Stimulated activated CD8-positive, alpha-beta memory T cell treated with anti-CD3 and anti-CD28 coated beads, Interleukin-15, amount 100 ng/mL, for 1 hour (primary cell): ENCODE results near the gene JKAMP.
"Not testable (repeated sequence)": the region's sequence is repeated elsewhere in the genome, so short reads cannot be mapped to it uniquely, and the experiment has no call there.

Experiments used
- DNase-seq: peaks from one replicate; pipeline ENCODE4 v3.0.0-alpha.2; 2020; ENCODE audit warnings: low read depth

The JKAMP gene, protein sequence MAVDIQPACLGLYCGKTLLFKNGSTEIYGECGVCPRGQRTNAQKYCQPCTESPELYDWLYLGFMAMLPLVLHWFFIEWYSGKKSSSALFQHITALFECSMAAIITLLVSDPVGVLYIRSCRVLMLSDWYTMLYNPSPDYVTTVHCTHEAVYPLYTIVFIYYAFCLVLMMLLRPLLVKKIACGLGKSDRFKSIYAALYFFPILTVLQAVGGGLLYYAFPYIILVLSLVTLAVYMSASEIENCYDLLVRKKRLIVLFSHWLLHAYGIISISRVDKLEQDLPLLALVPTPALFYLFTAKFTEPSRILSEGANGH

DNA sequence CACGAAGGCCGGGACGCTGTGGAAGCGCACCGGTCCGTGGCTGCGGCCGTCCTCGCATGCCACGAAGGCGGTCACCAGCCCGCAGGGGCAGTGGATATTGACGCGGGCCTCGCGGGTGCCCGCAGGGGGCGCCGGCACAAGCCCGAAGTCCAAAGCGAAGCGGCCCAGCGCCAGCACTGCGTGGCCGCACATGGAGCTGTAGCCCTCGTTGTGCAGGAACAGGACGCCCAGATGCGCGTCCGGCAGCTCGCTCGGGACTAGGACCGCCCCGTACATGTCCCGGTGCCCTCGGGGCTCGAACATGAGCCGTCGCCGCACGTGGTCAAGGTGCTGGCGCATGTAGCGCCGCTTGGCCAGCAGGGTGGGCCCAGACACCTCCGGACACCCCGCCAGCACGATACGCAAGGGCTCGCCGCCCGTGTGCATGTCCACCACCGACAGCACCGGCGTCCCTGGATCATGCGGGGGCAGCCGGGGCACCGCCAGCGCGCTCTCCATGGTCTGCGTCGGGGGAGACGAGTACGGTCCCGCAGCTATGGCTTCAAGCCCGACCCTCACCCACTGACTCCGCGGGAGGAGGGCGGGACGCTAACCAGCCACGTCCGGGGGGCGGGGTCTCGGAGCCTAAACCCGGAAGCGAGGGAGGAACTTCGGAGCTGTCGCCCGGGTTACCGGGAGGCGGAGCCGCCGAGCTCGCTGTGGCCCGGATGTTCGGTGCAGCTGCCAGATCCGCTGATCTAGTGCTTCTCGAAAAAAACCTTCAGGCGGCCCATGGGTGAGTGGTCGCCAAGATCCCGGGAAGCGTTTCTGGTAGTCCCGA lies at the start of gene JKAMP, which contains the start of gene L3HYPDH:
Gene JKAMP (plus strand): TSS at position 699 of the 820 bp plus-strand sequence. CDS start 73 bp downstream, at position 772.
Gene L3HYPDH (minus strand): TSS at position 590 of the 820 bp plus-strand sequence. CDS start 92 bp downstream, at position 498.
- peak; percentile 94 for DNase-seq

DNA sequence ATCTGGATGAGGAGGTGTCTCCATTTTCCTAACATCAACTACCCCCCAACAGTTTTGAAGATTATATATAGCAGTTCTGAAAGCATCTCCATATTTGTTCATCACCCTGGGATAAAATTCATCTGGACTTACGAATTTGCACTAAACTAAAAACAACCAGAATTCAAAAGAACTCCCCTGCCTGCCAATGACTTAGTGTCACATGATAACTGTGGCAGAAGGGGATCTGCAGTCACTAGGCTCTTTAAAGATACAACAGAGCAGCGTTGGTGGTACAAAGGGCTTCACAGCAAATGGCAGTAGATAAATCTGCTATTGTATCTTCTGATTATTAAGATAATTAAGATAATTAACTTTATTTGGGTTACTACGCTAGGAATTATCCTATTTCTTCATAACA lies 49.2 kb upstream of the JKAMP start:
- DNase-seq = no peak

DNA sequence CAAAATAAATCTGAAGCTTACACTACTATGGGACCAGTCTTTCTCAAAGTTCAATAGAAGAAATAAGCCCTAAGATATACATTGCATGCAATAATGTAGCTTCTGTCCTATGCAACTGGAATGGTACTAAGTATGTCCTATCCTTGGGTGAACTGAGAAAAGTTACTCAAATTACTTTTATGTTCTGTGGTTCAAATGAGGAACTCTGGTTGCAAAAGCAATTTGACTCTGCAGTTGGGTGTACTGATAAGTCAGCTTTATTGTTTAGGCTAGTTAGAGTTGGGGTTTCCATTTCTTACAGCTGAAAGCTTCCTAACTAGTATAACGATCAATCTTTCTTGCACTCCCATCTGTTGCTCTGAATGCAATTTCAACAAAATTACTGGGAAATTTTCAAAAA lies 48.3 kb upstream of the JKAMP start:
- no peak for DNase-seq

DNA sequence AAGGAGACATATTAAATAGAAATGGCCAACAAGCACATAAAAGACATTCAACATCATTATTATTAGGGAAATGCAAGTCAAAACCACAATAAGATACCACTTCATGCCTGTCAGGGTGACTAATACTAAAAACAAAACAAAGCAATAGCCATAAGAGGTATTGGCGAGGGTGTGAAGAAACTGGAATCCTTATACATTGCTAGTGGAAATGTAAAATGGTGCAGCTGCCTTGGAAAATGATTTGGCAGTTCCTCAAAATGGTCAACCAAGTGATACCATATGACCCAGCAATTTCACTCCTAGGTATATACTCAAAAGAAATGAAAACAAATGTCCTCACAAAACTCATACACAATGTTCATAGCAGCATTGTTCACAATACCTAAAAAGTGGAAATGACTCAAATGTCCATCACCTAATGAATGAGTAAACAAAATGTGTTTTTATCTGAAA lies 46.1 kb upstream of the JKAMP start:
- no peak for DNase-seq

DNA sequence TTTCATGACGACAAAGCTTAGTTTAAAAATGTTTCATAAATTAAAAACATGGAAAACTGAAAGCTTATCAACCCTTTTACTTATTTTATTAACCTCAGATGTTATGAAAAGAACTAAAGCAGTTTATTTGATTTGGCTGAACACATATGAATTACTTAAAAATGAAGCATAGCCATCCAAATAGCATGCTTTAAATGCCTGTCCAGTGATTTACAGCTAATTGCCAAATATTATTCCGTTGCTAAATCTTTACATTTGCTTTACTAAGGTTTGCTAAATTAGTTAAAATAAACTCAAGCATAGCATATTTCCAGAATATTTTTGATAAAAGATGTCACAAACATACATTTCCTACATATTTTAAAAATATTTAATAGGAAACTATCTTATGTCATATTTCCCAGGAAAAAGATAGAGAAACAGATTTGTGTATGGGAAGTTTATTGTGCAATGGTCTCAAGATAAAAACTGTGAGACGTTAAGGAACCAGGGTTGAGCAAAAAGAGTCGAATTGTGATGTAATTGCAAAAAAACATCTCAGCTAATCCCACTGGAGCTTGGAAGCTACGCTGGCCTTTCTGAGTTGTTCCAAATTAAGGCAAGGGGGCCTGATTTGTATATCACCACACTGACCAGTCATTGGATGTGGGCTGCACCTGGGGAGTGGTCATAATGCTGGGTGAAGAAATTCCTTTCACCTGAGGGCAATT lies 44.9 kb upstream of the JKAMP start:
- no peak for DNase-seq

DNA sequence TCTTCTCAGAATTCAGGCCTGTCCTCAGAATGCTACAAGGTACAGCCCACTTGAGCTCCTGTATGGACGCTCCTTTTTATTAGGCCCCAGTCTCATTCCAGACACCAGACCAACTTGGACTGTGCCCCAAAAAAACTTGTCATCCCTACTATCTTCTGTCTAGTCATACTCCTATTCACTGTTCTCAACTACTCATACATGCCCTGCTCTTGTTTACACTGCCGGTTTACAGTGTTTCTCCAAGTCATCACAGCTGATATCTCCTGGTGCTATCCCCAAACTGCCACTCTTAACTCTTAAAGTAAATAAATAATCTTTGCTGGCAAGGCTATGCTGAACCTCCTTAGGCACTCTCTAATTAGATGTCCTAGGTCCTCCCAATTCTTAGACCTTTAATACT lies 35.6 kb upstream of the JKAMP start:
- not testable (repeated sequence) for DNase-seq

DNA sequence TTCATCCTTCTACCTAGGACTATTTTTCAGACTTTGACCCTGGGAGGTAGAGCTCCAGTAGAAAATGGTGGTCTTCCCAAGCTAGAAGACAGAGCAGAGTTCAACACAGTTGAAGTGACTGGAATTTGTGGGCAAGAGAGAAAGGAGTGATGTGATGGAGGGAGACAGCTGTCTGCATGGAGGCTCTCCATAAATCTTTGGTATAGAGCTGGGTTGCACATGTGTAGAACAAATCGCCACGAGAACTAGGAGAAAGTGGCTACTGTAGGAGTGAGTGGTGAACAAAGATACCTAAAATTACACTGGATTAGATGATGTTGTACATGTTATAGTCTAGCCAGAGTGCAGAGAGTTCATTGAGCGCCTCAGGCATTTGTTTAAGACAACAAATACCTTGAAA lies 33.6 kb upstream of the JKAMP start:
- DNase-seq = no peak

DNA sequence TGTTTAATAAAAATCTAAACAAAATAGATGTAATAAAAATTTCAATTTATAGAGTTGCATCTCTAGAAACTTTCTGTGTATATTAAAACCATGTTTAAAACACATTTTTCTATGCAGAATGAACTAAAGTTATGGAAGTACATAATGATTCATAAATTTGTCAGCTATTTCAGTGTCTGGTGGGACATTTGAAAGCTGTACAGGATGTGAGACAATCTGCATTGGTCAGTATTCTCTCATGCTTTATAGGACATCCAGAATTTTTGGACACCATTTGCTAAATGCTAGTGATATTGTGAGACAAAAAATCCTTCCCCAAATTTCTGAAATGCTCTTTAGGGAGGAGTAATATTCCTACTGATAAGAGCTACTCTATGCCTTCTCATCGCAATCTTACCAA lies 32.5 kb upstream of the JKAMP start:
- no peak for DNase-seq

DNA sequence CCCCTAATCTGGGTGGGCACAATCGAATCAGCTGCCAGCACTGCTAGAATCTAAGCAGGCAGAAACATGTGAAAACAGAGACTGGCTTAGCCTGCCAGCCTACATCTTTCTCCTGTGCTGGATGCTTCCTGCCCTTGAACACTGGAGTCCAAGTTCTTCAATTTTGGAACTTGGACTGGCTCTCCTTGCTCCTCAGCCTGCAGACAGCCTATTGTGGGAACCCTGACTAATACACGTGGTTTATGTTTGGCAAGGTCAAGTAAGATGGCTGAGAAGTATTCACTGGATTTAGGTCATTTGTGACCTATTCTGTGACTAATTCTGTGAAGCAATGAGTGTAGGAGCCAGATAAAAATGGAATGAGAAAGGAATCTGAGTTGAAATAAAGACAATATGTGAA lies 30.2 kb upstream of the JKAMP start:
- no peak for DNase-seq

DNA sequence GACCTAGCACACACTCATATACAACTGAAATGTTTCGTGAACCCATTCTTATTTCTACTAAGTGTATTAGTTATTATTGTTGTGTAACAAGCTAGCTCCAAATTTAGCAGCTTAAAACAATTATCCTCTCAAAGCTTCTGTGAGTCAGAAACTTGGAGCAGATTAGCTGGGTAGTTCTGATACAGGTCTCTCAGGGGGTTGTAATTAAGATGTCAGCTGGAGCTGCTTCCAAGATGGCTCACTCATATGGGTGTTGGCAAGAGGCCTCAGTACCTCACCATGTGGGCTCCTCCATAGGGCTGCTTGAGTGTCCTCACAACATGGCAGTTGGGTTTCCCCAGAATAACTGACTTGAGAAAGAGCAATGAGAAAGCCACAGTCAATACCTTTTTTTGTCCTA lies 28.9 kb upstream of the JKAMP start:
- no peak for DNase-seq

DNA sequence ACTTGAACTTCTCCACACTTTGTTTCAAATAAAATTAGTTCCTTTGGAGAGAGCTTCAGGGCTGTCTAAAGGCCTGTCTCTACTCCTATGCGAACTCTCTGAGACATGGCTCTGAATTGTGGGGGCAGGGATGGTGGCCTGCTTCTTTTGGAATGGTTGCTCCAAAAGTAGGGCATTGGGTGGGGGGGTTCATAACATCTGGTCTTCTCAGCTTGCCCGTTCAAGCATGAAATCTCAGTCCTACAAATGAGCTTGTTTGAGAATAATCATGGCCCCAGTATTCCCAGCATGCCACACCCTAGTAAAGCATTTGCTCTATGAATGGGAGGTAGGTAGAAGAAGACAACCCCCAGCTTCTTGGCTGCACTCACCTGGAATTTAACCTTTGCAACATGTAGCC lies 25.8 kb upstream of the JKAMP start:
- DNase-seq = no peak

DNA sequence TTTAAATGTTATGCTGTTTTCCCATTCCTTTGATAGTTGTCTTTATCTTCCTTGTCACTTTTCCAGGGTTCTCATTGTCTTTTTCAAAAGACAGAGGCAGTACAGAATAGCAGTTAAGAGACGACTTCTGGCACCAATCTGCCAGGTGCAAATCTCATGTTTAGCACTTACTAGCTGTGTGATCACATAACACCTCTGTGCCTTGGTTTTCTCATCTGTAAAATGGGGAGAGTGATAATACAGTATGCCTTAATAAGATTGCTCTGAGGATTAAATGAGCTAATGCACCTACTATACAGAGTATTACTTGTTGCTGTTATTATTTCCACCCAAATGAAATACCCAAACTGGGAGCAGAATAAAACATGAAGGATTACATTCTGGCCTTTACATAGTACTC lies 23.9 kb upstream of the JKAMP start:
- no peak for DNase-seq

DNA sequence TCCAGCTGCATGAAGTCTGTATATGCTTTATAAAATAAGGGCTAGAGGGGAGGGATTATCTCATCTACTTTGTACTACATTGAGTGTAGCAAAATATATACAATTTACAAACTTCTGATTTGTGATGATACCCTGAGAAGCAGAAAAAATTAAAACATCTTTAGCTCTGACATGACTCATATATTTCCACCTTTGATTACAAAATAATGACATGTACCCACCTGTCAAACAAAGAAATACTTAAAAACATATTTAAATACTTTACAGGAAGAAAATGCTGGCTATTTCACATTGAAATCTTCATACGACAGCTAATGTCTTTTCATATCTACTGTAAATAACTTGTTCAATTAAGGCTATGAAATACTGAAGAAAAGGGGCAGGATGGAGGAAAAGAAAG lies 22.4 kb upstream of the JKAMP start:
- DNase-seq = no peak

DNA sequence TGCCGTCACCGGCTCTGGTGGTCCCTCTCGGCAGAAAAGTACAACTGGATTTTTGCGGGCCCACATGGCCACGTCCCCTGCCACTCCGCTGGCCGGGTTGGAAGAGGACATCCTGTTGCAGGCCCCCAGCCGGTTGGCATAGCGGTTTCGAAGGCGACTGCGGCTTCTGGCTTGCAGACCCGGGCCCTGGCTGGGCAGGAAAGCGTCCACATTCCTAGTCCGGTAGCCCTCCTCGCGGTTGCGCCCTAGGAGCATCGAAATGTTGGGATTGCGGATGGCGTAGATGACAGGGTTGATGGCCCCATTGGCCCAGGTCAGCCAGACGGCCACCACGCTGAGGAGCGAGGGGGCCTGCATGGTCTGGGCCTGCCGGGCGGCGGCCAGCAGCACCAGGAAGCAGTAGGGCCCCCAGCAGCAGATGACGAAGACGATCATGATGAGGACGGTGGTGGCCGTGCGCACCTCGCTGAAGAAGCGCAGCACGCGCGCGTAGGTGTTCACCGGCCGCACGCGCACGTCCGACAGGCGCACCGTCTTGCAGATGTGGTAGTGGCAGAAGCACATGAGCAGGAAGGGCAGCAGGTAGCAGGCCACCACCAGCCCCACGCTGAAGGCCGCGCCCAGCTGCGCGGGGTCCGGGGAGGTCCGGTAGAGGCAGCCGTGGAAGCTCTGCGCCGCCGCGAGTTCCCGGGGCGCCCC lies 20.4 kb upstream of the JKAMP start:
- no peak for DNase-seq

DNA sequence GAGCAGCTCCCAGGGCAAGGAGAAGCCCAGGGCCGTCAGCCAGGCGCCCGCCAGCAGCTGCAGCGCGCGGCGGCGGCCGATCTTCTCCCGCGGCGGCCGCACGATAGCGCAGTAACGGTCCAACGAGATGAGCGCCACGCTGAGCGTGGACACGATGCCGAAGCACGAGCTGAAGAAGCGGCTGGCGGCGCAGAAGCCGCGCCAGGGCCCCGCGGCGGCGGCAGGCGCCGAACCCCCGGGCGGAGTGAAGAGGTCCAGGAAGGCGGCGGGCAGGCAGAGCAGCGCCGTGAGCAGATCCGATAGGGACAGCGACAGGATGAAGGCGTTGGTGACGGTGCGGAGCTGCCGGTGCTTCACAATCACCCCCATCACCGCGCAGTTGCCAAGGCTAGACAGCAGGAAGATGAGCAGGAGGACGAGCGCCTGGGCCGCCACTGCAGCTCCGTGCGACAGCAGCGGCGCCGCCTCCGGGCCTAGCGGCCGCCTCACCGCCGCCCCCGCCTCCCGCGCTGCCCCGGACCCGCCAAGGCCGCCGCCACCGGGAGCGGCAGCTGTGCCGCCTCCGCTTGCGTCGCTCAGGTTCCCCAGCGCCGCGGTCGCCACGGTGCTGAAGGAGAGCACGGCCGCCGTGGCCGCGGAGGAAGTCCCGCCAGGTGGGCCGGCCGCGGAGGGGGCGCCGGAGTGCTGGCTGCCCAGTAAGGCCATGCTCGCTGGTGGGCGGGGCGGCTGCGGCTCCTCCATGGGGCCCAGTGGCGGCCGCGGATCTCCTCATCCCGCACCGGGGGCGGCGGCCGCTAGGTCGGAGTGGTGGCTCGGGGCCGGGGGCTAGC lies 19.6 kb upstream of the JKAMP start:
- DNase-seq = no peak

DNA sequence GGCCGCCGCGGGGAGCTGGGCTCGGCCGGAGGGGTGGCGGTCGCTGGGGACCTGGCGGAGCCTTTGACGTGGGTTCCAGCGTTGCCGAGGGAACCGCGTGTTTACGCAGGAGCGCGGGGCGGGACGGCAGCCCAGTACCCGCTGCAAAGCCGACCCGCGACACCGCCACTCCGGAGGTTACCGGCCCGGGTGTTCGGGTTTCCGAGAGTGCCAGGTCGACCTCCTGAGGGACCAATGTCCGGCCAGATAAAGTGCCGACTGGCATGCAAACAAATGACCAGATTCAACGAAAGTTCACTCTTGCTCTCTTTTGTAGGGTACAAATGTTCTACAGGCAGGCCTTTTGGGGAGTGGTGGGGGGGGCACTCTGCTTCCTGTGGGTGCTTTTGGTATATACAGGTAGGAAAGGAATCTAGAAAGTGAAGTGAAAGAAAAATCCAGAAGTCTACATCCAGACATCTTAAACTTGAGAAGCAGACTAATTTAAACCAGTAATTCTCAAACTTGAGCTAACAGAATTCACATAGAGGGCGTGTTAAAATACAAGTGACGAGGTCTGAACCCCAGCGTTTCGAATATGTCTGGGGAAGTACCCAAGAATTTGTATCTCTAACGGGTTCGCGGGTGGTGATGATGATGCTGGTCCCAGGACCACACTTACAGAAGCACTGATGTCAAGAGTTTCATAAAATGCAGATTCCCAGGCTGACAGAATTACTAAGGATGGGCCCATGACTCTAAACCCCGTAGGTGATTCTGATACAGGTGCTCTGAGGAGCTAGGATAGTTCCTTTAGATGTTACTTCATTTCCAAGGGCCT lies 18.8 kb upstream of the JKAMP start, which contains the start of gene GPR135:
Gene GPR135 (minus strand): TSS at position 65 of the 820 bp plus-strand sequence. CDS start 154 bp downstream, outside the sequence.
- no peak for DNase-seq

DNA sequence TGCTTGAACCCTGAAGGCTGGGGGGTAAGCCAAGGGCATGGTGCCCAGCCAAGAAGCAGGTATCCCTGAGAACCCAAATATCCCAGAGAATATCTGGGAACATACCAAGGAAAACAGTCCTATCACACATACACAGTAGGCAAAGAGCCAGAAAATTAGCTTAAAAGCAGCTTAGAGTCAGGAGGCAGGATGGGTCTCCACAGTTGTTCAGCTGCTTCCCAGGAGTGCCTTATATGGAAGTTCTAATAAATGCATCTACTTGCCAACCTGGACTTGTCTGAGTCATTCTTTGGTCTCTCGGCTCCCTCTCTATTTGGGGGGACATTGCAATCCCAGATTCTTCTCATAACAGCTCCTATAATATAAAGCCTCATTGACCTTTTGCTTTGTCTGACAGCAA lies 10.1 kb upstream of the JKAMP start:
- no peak for DNase-seq

DNA sequence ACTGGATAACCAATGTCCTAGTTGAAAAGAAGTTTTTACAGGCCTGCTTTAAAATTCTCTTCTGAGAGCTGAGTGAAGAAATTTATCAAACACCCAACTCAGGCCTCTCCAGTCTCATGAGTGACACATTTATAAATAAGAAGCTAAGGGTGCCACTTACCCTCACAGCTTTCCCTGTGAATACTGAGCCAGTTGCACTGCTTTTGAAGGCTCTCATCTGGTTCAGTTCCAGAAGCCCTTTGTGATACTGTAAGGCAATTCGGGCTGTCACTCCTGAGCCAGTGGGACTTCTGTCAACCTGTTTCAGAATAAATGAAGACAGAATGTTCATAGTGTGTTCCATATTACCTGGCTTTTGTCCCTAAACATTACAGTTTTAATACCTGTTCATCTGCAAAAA lies 8.6 kb upstream of the JKAMP start:
- DNase-seq = no peak

DNA sequence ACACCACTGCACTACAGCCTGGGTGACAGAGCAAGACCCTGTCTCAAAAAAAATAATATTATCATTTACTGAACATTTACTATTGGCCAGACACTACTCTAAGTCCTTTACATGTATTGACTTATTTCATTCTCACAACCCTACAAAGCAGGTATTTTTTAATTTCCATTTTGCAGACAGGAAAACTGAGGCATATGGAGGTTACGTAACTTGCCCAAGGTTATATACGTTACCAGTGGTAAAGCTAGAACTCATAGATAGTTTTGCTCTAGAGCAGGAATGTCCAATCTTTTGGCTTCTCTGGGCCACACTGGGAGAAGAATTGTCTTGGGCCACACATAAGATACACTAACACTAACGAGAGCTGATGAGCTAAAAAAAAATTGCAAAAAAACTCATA lies 5.8 kb upstream of the JKAMP start:
- no peak for DNase-seq

DNA sequence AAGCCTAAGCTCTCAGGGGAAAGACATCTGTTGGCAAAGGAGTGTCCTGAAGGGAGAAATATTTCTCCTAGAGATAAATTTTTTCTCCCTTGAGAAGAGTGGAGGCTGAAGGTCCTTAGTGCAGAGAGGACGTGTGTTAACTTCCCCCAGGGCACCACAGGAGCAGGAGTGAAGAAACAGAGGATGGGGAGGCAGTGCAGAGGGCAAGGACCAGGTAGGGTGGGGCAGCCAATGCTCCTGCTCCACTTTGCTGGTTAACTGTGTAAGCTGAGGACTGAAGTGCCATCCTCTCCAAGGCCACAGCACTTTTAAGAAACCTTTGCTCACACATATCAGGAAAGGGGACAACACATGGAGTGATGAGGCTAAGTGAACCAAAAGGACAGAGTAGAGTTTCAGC lies 4.2 kb upstream of the JKAMP start:
- DNase-seq = no peak
